ENCODE data around the gene GPC2. TPM values are rescaled to one million over a fixed set of nuclear protein-coding genes. Genes with fewer than 3 reads are reported as not detected.

Gene GPC2
- total RNA-seq, 1 experiment from 2014 or later: 17.9 TPM

- TF ChIP-seq ATF3 (IDR thresholded peaks at IDR 0.05): no peak
- TF ChIP-seq CBX3 (IDR thresholded peaks at IDR 0.05; ENCODE audit: low read depth): no peak
- no peak for TF ChIP-seq SRF (IDR thresholded peaks at IDR 0.05; ENCODE audit: low read depth)
- no peak for TF ChIP-seq MAX (IDR thresholded peaks at IDR 0.05)
- TF ChIP-seq POLR2AphosphoS5 (IDR thresholded peaks at IDR 0.05; ENCODE audit: low read depth, low read length): no peak
Observed at GRCh38 chr7:100167912-100168323, 9.3 kb downstream of the GPC2 start (continued).

GRCh38 chr7:100166970-100167911 lies 9.9 kb downstream of the GPC2 start:
- H3K4me2 ChIP-seq (ENCODE audit: low read length): no peak overlapping the region
- H3K79me2 ChIP-seq (ENCODE audit: insufficient read depth, low read length): no peaks in the 10 kb centered on the region
- peaks cover 14 to 20% of the 10 kb centered on the region in 2 experiments for H3K4me1 ChIP-seq (ENCODE audit: control insufficient read depth in 1 of 2, insufficient read depth in 2 of 2, low read length in 2 of 2)
- ATAC-seq (no peak), DNase-seq (ENCODE audit: low read depth, low spot score) (no peak)
- no peaks in the 10 kb centered on the region for H4K20me1 ChIP-seq (ENCODE audit: insufficient read depth)
- H2AFZ ChIP-seq (ENCODE audit: low read depth, low read length, poor library complexity, severe bottlenecking): no peak overlapping the region
- no peaks in the 10 kb centered on the region for H3K9me3 ChIP-seq (ENCODE audit: control insufficient read depth in 1 of 2, insufficient read depth in 1 of 2, low read depth in 1 of 2, low read length in 2 of 2)
- intact Hi-C loops (cut with micrococcal nuclease): no loop called here
- TF ChIP-seq EGR1 (IDR thresholded peaks at IDR 0.05; ENCODE audit: low read depth) (no peak), YY1 (IDR thresholded peaks at IDR 0.05; ENCODE audit: extremely low read depth, insufficient replicate concordance, low read depth, low read length) (no peak)
- no peak overlapping the region for H3K9ac ChIP-seq (ENCODE audit: low read length)
- CTCF ChIA-PET: no interaction called here
- POLR2A ChIA-PET: interaction anchor here (0.8 to 1.7 kb wide), 2 partner anchors 10 to 18 kb away, joined by 3 to 4 read pairs; partner anchors contain the start of genes GPC2, LAMTOR4 and STAG3
- H3K27ac ChIP-seq (ENCODE audit: low read depth, low read length): no peak overlapping the region
- BruUV-seq (replicated peaks): no TSS peak
- no peaks in the 10 kb centered on the region for H3K9me2 ChIP-seq (ENCODE audit: insufficient read depth)
- no peaks in the 10 kb centered on the region for H3K36me3 ChIP-seq (ENCODE audit: control insufficient read depth in 1 of 2, insufficient read depth in 2 of 2, low read length in 2 of 2)
- H3K4me3 ChIP-seq (replicated peaks in 1 of 2; ENCODE audit: low read depth in 1 of 2, low read length in 2 of 2): no peak overlapping the region
- RAD21 ChIA-PET (ENCODE audit: low non-redundant PET in 1 of 2, low total read pairs in 2 of 2, uncharacterized antibody in 2 of 2, unreplicated experiment in 2 of 2): no interaction called here
- H3K27me3 ChIP-seq (ENCODE audit: insufficient read depth, low read length): no peaks in the 10 kb centered on the region

Measured in HCT116 (cell line).